ENCODE measurements around the gene CLDN25.

- no peak for TF ChIP-seq CTCF (IDR thresholded peaks at IDR 0.05; ENCODE audit: poor library complexity, severe bottlenecking)
- no peak for TF ChIP-seq EZH2 (IDR thresholded peaks at IDR 0.05; ENCODE audit: borderline replicate concordance, insufficient read depth, low read length, poor library complexity, severe bottlenecking)
- TF ChIP-seq TAF1 (IDR thresholded peaks at IDR 0.05; ENCODE audit: low read depth): no peak
- no peak for TF ChIP-seq POLR2AphosphoS5 (IDR thresholded peaks at IDR 0.05)
- TF ChIP-seq EP300 (conservative IDR thresholded peaks at IDR 0.05; ENCODE audit: poor library complexity, severe bottlenecking): no peak
- no peak for TF ChIP-seq SMC3 (conservative IDR thresholded peaks at IDR 0.05; ENCODE audit: poor library complexity)
- TF ChIP-seq, protein P1, sequence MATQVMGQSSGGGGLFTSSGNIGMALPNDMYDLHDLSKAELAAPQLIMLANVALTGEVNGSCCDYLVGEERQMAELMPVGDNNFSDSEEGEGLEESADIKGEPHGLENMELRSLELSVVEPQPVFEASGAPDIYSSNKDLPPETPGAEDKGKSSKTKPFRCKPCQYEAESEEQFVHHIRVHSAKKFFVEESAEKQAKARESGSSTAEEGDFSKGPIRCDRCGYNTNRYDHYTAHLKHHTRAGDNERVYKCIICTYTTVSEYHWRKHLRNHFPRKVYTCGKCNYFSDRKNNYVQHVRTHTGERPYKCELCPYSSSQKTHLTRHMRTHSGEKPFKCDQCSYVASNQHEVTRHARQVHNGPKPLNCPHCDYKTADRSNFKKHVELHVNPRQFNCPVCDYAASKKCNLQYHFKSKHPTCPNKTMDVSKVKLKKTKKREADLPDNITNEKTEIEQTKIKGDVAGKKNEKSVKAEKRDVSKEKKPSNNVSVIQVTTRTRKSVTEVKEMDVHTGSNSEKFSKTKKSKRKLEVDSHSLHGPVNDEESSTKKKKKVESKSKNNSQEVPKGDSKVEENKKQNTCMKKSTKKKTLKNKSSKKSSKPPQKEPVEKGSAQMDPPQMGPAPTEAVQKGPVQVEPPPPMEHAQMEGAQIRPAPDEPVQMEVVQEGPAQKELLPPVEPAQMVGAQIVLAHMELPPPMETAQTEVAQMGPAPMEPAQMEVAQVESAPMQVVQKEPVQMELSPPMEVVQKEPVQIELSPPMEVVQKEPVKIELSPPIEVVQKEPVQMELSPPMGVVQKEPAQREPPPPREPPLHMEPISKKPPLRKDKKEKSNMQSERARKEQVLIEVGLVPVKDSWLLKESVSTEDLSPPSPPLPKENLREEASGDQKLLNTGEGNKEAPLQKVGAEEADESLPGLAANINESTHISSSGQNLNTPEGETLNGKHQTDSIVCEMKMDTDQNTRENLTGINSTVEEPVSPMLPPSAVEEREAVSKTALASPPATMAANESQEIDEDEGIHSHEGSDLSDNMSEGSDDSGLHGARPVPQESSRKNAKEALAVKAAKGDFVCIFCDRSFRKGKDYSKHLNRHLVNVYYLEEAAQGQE (IDR thresholded peaks at IDR 0.05; ENCODE audit: borderline replicate concordance): no peak
- no peak for TF ChIP-seq MXI1 (conservative IDR thresholded peaks at IDR 0.05; ENCODE audit: poor library complexity, severe bottlenecking)
These were observed 6.5 kb upstream of the CLDN25 start for GRCh38 chr11:113773092-113773415.

Measured in neural cell (in vitro differentiated cells).